IMR-90 (cell line): ENCODE results near the gene XRCC5. TPM values are rescaled to one million over a fixed set of nuclear protein-coding genes. Genes with fewer than 3 reads are reported as not detected.

Experiments
- ATAC-seq: fragments of 200-7000 bp; cut with Tn5 transposase; 2 replicates; pipeline ENCODE4 v1.9.1; 2020; ENCODE audit warnings: low read depth, mild to moderate bottlenecking, moderate library complexity
- BruUV-seq: library from RNA; stranded (reverse); fragments of 400-500 nt; replicated peaks from 2 replicates; lab custom pipeline; 2021; lab: Mats Ljungman, UMichigan
- CTCF ChIA-PET: fragments of 300-600 bp; formaldehyde crosslinking; extraction: SDS; loops from one replicate; lab custom pipeline; 2021; ENCODE audit warnings: antibody characterized with exemption; lab: Yijun Ruan, JAX
- POLR2A ChIA-PET: fragments of 300-600 bp; sonication (Branson Sonifier 250); formaldehyde crosslinking; loops from one replicate; lab custom pipeline; 2022; ENCODE audit warnings: antibody characterized with exemption; ENCODE audit not compliant: unreplicated experiment; lab: Charles Lee
- DNase-seq: peaks from one replicate; pipeline ENCODE4 v3.0.0; 2013
- H2AFZ ChIP-seq: replicated peaks from 2 replicates; pipeline ENCODE3; 2013; ENCODE audit warnings: low read length, mild to moderate bottlenecking; ENCODE audit not compliant: poor library complexity
- H2AK5ac ChIP-seq: 2 replicates; pipeline ENCODE4 v1.6.1; 2013; ENCODE audit warnings: low read depth, low read length, inconsistent platforms
- H2AK9ac ChIP-seq: replicated peaks from 2 replicates; pipeline ENCODE3; 2013; ENCODE audit warnings: mild to moderate bottlenecking, low read depth, low read length, moderate library complexity; ENCODE audit not compliant: poor library complexity
- H2BK120ac ChIP-seq: 2 replicates; pipeline ENCODE4 v1.6.1; 2013; ENCODE audit warnings: low read depth, low read length, inconsistent platforms
- H2BK15ac ChIP-seq: 3 replicates; pipeline ENCODE4 v1.6.1; 2013; ENCODE audit warnings: low read depth, low read length, inconsistent platforms
- H2BK20ac ChIP-seq: 2 replicates; pipeline ENCODE4 v1.6.1; 2013; ENCODE audit warnings: low read depth, mild to moderate bottlenecking, inconsistent platforms, low read length, moderate library complexity
- H2BK5ac ChIP-seq: 2 replicates; pipeline ENCODE4 v1.6.1; 2013; ENCODE audit warnings: mild to moderate bottlenecking, low read depth, low read length, inconsistent platforms; ENCODE audit not compliant: poor library complexity, severe bottlenecking
- H3K14ac ChIP-seq: replicated peaks from 2 replicates; pipeline ENCODE4 v1.6.1; 2013; ENCODE audit warnings: low read depth, low read length, inconsistent platforms
- H3K18ac ChIP-seq: 2 replicates; pipeline ENCODE4 v1.6.1; 2013; ENCODE audit warnings: low read depth, low read length, control low read depth
- H3K23ac ChIP-seq: 2 replicates; pipeline ENCODE4 v1.6.1; 2013; ENCODE audit warnings: low read depth, low read length, inconsistent platforms
- H3K27ac ChIP-seq: 2 replicates; pipeline ENCODE4 v1.5.1; 2013; ENCODE audit warnings: mild to moderate bottlenecking, control low read depth, low read length; ENCODE audit not compliant: insufficient read depth
- H3K27me3 ChIP-seq: 2 replicates; pipeline ENCODE4 v1.6.1; 2013; ENCODE audit warnings: low read length; ENCODE audit not compliant: control insufficient read depth, insufficient read depth
- H3K36me3 ChIP-seq: 2 replicates; pipeline ENCODE4 v1.6.1; 2013; ENCODE audit warnings: low read length, mixed read lengths; ENCODE audit not compliant: control insufficient read depth, insufficient read depth
- H3K4ac ChIP-seq: 2 replicates; pipeline ENCODE4 v1.6.1; 2013; ENCODE audit warnings: low read depth, low read length, inconsistent platforms
- H3K4me1 ChIP-seq: 2 replicates; pipeline ENCODE4 v1.6.1; 2013; ENCODE audit warnings: low read length, mixed read lengths; ENCODE audit not compliant: control insufficient read depth, insufficient read depth
- H3K4me2 ChIP-seq: 2 replicates; pipeline ENCODE4 v1.6.1; 2013; ENCODE audit warnings: low read depth, mild to moderate bottlenecking, control low read depth, low read length, moderate library complexity
- H3K4me3 ChIP-seq: 2 replicates; pipeline ENCODE4 v1.5.1; 2013; ENCODE audit warnings: low read depth, mild to moderate bottlenecking, control low read depth, low read length, moderate library complexity; ENCODE audit not compliant: insufficient read depth
- H3K56ac ChIP-seq: 2 replicates; pipeline ENCODE4 v1.6.1; 2013; ENCODE audit warnings: low read length, inconsistent platforms; ENCODE audit not compliant: insufficient read depth; ENCODE audit errors: extremely low read depth
- H3K79me1 ChIP-seq, 2 experiments: 2 replicates each; pipeline ENCODE4 v1.6.1; 2013; ENCODE audit warnings: low read length in 2 of 2, inconsistent platforms in 1 of 2, low read depth in 1 of 2
- H3K9ac ChIP-seq: 2 replicates; pipeline ENCODE4 v1.6.1; 2013; ENCODE audit warnings: low read depth, low read length, control low read depth
- H3K9me1 ChIP-seq: 2 replicates; pipeline ENCODE4 v1.6.1; 2013; ENCODE audit warnings: low read length, inconsistent platforms; ENCODE audit not compliant: insufficient read depth
- H3K9me3 ChIP-seq: 2 replicates; pipeline ENCODE4 v1.6.1; 2013; ENCODE audit warnings: low read length; ENCODE audit not compliant: control insufficient read depth, insufficient read depth
- H4K20me1 ChIP-seq: 2 replicates; pipeline ENCODE4 v1.6.1; 2013; ENCODE audit warnings: low read length, inconsistent platforms; ENCODE audit not compliant: insufficient read depth
- H4K5ac ChIP-seq: 2 replicates; pipeline ENCODE4 v1.6.1; 2013; ENCODE audit warnings: mild to moderate bottlenecking, low read depth, low read length, control low read depth
- H4K8ac ChIP-seq, 2 experiments: 2 replicates each; pipeline ENCODE4 v1.6.1; 2013; ENCODE audit warnings: low read depth in 2 of 2, low read length in 2 of 2, control low read depth in 1 of 2, inconsistent platforms in 1 of 2
- H4K91ac ChIP-seq: 2 replicates; pipeline ENCODE4 v1.6.1; 2013; ENCODE audit warnings: low read depth, low read length, inconsistent platforms; ENCODE audit not compliant: insufficient read depth
- FOS ChIP-seq: fragments of 150-350 bp; IDR thresholded peaks from 2 replicates; pipeline ENCODE4 v1.6.1; 2016; ENCODE audit warnings: low read depth, low read length
- MAFK ChIP-seq: IDR thresholded peaks from 2 replicates; pipeline ENCODE4 v1.6.1; 2012; ENCODE audit warnings: low read depth, low read length, improper control_type of control experiment
- WGBS, 2 experiments: methylation state at CpG; one replicate each; pipeline versions ENCODE4 v1.1.5 to v1.1.7; 2013; ENCODE audit warnings: missing lambda C conversion rate in 2 of 2; ENCODE audit not compliant: insufficient read length in 1 of 2; ENCODE audit errors: extremely low coverage in 2 of 2; 5-methylcytosine and 5-hydroxymethylcytosine counted together
- dilution Hi-C: fragments of 300-500 bp; cut with HindIII; formaldehyde crosslinking; loops from one replicate; pipeline ENCODE4 v1.14.3; 2018; ENCODE audit warnings: low sequenced_read_pairs; ENCODE audit not compliant: unreplicated experiment
- in situ Hi-C: fragments of 300-500 bp; cut with MboI; formaldehyde crosslinking; loops from 3 replicates; pipeline ENCODE4 v1.14.3; 2019; ENCODE audit warnings: low sequenced_read_pairs, inconsistent platforms, mixed read lengths
- intact Hi-C: fragments of 100-400 bp; cut with micrococcal nuclease; formaldehyde crosslinking; loops from 2 replicates; pipeline ENCODE4 v1.10.0; 2022
- polyA plus RNA-seq, 3 experiments: library from polyadenylated mRNA; depleted of rRNA; stranded (reverse); fragments of >200 nt; gene quantifications; 2 replicates each; pipeline ENCODE4 v1.2.3, GENCODE V29; 2012; ENCODE audit warnings: low replicate concordance in 1 of 3
- total RNA-seq: library from RNA; depleted of rRNA; stranded (reverse); fragments of >200 nt; gene quantifications from 2 replicates; pipeline ENCODE4 v1.2.3, GENCODE V29; 2012
- TF ChIP-seq, protein P1 (sequence below): conservative IDR thresholded peaks from 2 replicates; pipeline ENCODE4 v1.5.1; 2012; ENCODE audit warnings: mild to moderate bottlenecking, low read depth, low read length, improper control_type of control experiment
- TF ChIP-seq, protein P2 (sequence below): fragments of 150-350 bp; IDR thresholded peaks from 2 replicates; pipeline ENCODE4 v1.6.1; 2017; ENCODE audit warnings: mild to moderate bottlenecking, antibody characterized with exemption, low read length, low read depth

Gene XRCC5
- total and polyA plus RNA-seq, 2 of the 4 experiments (the other 2 are of a cell fraction): 144 to 509 TPM

DNA sequence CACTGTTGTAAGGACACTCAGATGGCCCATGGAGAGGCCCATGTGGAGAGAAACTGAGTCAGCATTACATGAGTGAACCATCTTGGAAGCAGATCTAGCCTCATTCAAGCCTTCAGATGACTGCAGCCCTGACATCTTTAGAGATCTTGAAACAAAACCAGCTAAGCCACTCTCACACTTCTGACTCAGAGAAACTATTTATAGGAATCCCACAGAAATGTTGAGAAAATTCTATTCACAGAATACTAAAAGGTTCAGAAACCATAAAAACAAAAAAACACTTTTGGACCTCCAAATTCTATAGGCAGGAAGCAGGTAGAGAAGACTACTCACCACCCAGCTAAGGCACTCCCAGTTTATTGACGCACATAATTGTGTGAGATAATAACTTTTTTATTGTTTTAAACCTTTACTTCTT lies 18.8 kb upstream of the XRCC5 start:
- Histone ChIP-seq H4K8ac (no peak overlapping the region), H3K36me3 (no peaks in the 10 kb centered on the region), H3K79me1 (no peaks in the 10 kb centered on the region; a peak in 1 of 4 replicates), H4K5ac (no peak overlapping the region), H2AK9ac (no peak overlapping the region), H4K91ac (no peak overlapping the region), H3K4ac (no peak overlapping the region), H3K4me1 (no peaks in the 10 kb centered on the region), H2BK20ac (no peak overlapping the region), H3K9me3 (0 out of 2 replicates have a peak, but pooled peaks cover 2% of the 10 kb centered on the region), H4K20me1 (no peaks in the 10 kb centered on the region), H3K18ac (no peak overlapping the region), H3K4me2 (no peak overlapping the region), H2BK5ac (no peak overlapping the region), H3K14ac (no peak overlapping the region), H2BK15ac (no peak overlapping the region), H3K4me3 (no peak overlapping the region), H3K9me1 (no peaks in the 10 kb centered on the region), H3K56ac (no peak overlapping the region), H2BK120ac (no peak overlapping the region), H2AK5ac (no peak overlapping the region), H3K9ac (no peak overlapping the region), H3K27me3 (no peaks in the 10 kb centered on the region; the same call in 1 of the 2 replicates), H2AFZ (no peak overlapping the region), H3K23ac (no peak overlapping the region), H3K27ac (no peak overlapping the region)
- DNase-seq (peak; percentile 53), ATAC-seq (no peak)
- dilution Hi-C loops (no loop called here), in situ Hi-C loops (no loop called here), intact Hi-C loops (no loop called here)
- no CpG with 5 or more reads among the region's 1 CpG for WGBS, 2 experiments
- TF ChIP-seq, protein P1, sequence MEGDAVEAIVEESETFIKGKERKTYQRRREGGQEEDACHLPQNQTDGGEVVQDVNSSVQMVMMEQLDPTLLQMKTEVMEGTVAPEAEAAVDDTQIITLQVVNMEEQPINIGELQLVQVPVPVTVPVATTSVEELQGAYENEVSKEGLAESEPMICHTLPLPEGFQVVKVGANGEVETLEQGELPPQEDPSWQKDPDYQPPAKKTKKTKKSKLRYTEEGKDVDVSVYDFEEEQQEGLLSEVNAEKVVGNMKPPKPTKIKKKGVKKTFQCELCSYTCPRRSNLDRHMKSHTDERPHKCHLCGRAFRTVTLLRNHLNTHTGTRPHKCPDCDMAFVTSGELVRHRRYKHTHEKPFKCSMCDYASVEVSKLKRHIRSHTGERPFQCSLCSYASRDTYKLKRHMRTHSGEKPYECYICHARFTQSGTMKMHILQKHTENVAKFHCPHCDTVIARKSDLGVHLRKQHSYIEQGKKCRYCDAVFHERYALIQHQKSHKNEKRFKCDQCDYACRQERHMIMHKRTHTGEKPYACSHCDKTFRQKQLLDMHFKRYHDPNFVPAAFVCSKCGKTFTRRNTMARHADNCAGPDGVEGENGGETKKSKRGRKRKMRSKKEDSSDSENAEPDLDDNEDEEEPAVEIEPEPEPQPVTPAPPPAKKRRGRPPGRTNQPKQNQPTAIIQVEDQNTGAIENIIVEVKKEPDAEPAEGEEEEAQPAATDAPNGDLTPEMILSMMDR: no peak
- TF ChIP-seq, protein P2, sequence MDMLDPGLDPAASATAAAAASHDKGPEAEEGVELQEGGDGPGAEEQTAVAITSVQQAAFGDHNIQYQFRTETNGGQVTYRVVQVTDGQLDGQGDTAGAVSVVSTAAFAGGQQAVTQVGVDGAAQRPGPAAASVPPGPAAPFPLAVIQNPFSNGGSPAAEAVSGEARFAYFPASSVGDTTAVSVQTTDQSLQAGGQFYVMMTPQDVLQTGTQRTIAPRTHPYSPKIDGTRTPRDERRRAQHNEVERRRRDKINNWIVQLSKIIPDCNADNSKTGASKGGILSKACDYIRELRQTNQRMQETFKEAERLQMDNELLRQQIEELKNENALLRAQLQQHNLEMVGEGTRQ: no peak
- TF ChIP-seq FOS (no peak), MAFK (peak; percentile 53; the same call in 1 of the 2 replicates)
- CTCF ChIA-PET: no interaction called here
- POLR2A ChIA-PET: interaction anchor here (0.6 kb wide), 1 partner anchor 680 kb away, joined by 11 read pairs; no protein-coding TSS in a partner anchor
- BruUV-seq: no TSS peak
